Thymus (tissue), 11 donors: ENCODE results near the gene SLC24A3. TPM values are rescaled to one million over a fixed set of nuclear protein-coding genes. Genes with fewer than 3 reads are reported as not detected.

Source experiments
- DNase-seq, 9 donors: peaks; one replicate each; pipeline ENCODE4 v3.0.0-alpha.2; 2013; ENCODE audit warnings: low spot score in 9 of 9, low read depth in 6 of 9, missing footprints in 1 of 9
- H3K27ac ChIP-seq, 2 donors: one replicate each; pipeline ENCODE4 v1.5.1; 2013; ENCODE audit warnings: control low read depth in 1 of 2, low read depth in 1 of 2, low read length in 1 of 2, mild to moderate bottlenecking in 1 of 2, moderate library complexity in 1 of 2
- H3K27me3 ChIP-seq, 2 donors: one replicate each; pipeline ENCODE4 v1.5.1; 2013; ENCODE audit warnings: low read length in 1 of 2; ENCODE audit not compliant: control insufficient read depth in 2 of 2, insufficient read depth in 1 of 2
- H3K36me3 ChIP-seq, 2 donors: one replicate each; pipeline ENCODE4 v1.5.1; 2013; ENCODE audit warnings: low read length in 1 of 2, mild to moderate bottlenecking in 1 of 2, moderate library complexity in 1 of 2; ENCODE audit not compliant: control insufficient read depth in 2 of 2, insufficient read depth in 2 of 2
- H3K4me1 ChIP-seq, 2 donors: one replicate each; pipeline ENCODE4 v1.5.1; 2013; ENCODE audit warnings: low read length in 2 of 2; ENCODE audit not compliant: control insufficient read depth in 2 of 2, insufficient read depth in 2 of 2
- H3K4me3 ChIP-seq, 2 donors: one replicate each; pipeline ENCODE4 v1.5.1; 2013; ENCODE audit warnings: low read length in 2 of 2, control low read depth in 1 of 2, mild to moderate bottlenecking in 1 of 2
- H3K9me3 ChIP-seq, 2 donors: one replicate each; pipeline ENCODE4 v1.5.1; 2013; ENCODE audit warnings: low read length in 1 of 2, mild to moderate bottlenecking in 1 of 2; ENCODE audit not compliant: control insufficient read depth in 2 of 2, insufficient read depth in 1 of 2
- WGBS: extraction: QIAGEN DNeasy Blood & Tissue Kit; methylation state at CpG from one replicate; pipeline ENCODE4 v1.1.7; 2013; 5-methylcytosine and 5-hydroxymethylcytosine counted together
- polyA plus RNA-seq: library from polyadenylated mRNA; stranded (reverse); fragments of 200-250 nt; gene quantifications from one replicate; pipeline ENCODE4 v1.2.3, GENCODE V29; 2013
- total RNA-seq: library from RNA; stranded (reverse); fragments of 120-200 nt; gene quantifications from one replicate; pipeline ENCODE4 v1.2.4, GENCODE V29; 2013
- donor health status: healthy.

The SLC24A3 gene
- total and polyA plus RNA-seq, 2 donors: 0.99 to 2.1 TPM

GRCh38 chr20:19210391-19211155 lies 1.9 kb upstream of the SLC24A3 start:
- DNase-seq: no peak
- H3K36me3 ChIP-seq: no peaks in the 10 kb centered on the region
- no peaks in the 10 kb centered on the region for H3K9me3 ChIP-seq
- peaks cover 0 to 8% of the 10 kb centered on the region in 2 donors for H3K4me1 ChIP-seq
- 88% methylated on average over 9 of the region's 9 CpGs for WGBS
- H3K27me3 ChIP-seq: peaks cover 42 to 44% of the 10 kb centered on the region in 2 donors
- peak overlapping the region in 1 of 2 donors; percentile 31 for H3K27ac ChIP-seq
- no peak overlapping the region for H3K4me3 ChIP-seq

- no peaks in the 10 kb centered on the region for H3K36me3 ChIP-seq
- WGBS: 82% methylated on average over 5 of the region's 5 CpGs
- peaks cover 42 to 44% of the 10 kb centered on the region in 2 donors for H3K27me3 ChIP-seq
- H3K4me3 ChIP-seq: no peak overlapping the region
- DNase-seq: no peak
- no peaks in the 10 kb centered on the region for H3K9me3 ChIP-seq
- peaks cover 0 to 8% of the 10 kb centered on the region in 2 donors for H3K4me1 ChIP-seq
- H3K27ac ChIP-seq: no peak overlapping the region
These were observed 1.2 kb upstream of the SLC24A3 start for GRCh38 chr20:19211252-19211651.

DNA sequence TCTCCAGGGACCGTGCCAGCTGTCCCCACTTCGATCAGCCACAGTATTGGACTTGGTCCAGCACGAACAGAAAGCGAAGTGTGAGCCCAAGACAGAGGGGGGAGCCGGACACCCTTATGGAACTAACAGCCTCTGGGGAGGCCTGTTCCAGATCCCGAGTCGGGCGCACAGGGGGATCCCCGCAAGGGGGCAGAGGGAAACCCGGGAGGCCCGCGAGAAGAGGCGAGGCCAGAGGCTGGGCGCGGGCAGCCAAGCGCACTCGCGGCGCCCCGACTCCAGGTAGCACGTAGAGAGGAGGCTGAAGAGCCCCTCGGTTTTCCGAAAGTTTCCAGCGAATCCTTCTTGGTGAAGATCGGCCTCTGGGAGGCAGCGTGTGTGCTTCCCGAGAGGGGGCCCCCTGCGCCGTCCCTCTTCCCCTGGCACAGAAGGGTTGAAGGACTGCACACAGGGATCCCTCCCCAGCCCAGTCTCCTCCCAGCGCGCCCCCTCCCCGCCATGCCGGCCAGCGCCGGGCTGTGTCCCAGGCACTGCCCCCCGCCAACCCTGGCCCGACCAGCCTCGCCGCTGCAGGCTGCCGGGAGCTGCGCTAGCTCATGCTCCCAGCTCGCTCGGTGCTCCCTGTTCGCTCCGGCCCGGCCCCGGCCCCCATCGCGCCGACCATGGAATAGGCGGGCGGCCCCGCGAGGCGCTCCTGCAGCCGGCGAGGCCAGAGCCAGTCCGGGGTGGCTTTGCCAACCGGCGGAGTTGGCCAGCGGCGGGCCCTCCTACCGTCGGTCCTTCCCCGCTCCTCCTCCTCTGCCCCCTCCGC lies 577 bp upstream of the SLC24A3 start:
- no peak for DNase-seq
- peaks cover 42 to 44% of the 10 kb centered on the region in 2 donors for H3K27me3 ChIP-seq

GRCh38 chr20:19212821-19213502 lies 520 bp downstream of the SLC24A3 start:
- WGBS: 9% methylated on average over 58 of the region's 58 CpGs
- Histone ChIP-seq H3K4me3 (peak overlapping the region; percentile 3 to 22), H3K36me3 (no peaks in the 10 kb centered on the region), H3K27ac (no peak overlapping the region), H3K9me3 (no peaks in the 10 kb centered on the region), H3K4me1 (peaks cover 0 to 8% of the 10 kb centered on the region in 2 donors), H3K27me3 (peaks cover 42 to 44% of the 10 kb centered on the region in 2 donors)
- peak in 3 of 9 donors; percentile 32 to 54 (median 36) for DNase-seq

More for the DNA sequence above, 577 bp upstream of the SLC24A3 start:
- Histone ChIP-seq H3K27ac (peak overlapping the region in 1 of 2 donors; percentile 5), H3K4me1 (peaks cover 0 to 8% of the 10 kb centered on the region in 2 donors), H3K36me3 (no peaks in the 10 kb centered on the region), H3K4me3 (peak overlapping the region; percentile 22 to 27), H3K9me3 (no peaks in the 10 kb centered on the region)
- 4% methylated on average over 66 of the region's 66 CpGs for WGBS

DNA sequence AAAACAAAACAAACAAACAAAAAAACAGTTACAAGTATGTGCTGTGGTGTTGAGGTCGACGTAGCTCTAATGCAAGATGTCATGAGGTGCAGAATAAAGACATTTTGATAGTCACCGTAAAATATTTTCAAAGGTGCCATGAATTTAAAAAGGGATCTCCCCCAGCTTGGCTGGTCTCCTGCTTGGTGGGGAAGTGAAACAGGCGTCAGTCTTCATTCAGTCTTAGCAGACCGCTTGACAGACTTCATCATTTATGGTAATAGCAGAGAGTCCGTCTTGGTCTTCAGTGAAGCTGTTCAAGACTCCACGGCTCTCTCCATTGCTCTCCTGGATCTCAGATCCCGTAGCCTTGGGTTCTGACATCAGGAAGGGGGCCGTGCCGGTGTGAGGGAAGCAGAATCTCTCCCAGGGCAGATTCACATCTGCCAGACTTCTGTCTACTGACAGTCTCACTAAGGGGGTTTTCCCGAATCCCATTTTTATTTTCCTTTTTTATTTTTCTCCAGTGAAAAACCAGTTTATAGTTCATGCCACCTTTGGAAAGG lies 1.6 kb downstream of the SLC24A3 start:
- 93% methylated on average over 11 of the region's 11 CpGs for WGBS
- Histone ChIP-seq H3K36me3 (no peaks in the 10 kb centered on the region), H3K4me3 (no peak overlapping the region), H3K9me3 (no peaks in the 10 kb centered on the region), H3K27me3 (peaks cover 42 to 44% of the 10 kb centered on the region in 2 donors), H3K4me1 (peaks cover 0 to 8% of the 10 kb centered on the region in 2 donors), H3K27ac (no peak overlapping the region)
- no peak for DNase-seq

DNA sequence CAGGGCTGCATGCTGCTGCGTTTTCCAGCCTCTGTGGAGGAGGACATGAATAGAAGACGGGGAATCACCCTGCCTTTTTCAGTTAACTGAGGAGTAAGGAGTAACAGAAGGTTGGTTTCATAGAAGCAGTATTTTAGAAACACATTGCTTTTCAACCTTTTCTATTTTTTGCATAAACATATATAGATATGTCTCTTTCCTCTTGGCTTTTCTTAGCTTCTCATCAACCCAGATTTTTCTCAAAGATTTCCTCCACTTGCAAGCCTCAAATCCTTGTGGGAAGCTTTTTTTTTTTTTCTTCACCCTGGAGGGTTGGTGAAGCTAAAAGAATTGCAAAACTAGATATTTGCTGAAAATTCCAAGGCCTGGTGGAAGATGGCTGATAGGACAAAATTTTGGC lies 6.0 kb downstream of the SLC24A3 start:
- Histone ChIP-seq H3K4me3 (no peak overlapping the region), H3K9me3 (no peaks in the 10 kb centered on the region), H3K27ac (no peak overlapping the region), H3K4me1 (no peaks in the 10 kb centered on the region), H3K27me3 (peaks cover 14% of the 10 kb centered on the region in 2 donors), H3K36me3 (no peaks in the 10 kb centered on the region)
- DNase-seq: no peak
- 92% methylated on average over 2 of the region's 2 CpGs for WGBS

- DNase-seq: no peak
- no peaks in the 10 kb centered on the region for H3K9me3 ChIP-seq
- H3K27ac ChIP-seq: no peak overlapping the region
- no peaks in the 10 kb centered on the region for H3K36me3 ChIP-seq
- H3K27me3 ChIP-seq: no peaks in the 10 kb centered on the region
- H3K4me3 ChIP-seq: no peak overlapping the region
- H3K4me1 ChIP-seq: no peaks in the 10 kb centered on the region
- WGBS: 94% methylated on average over 2 of the region's 2 CpGs
These were observed 10.1 kb downstream of the SLC24A3 start for GRCh38 chr20:19222520-19223040.

GRCh38 chr20:19223640-19224039 lies 11.2 kb downstream of the SLC24A3 start:
- Histone ChIP-seq H3K4me3 (no peak overlapping the region), H3K9me3 (no peaks in the 10 kb centered on the region), H3K4me1 (no peaks in the 10 kb centered on the region), H3K27ac (no peak overlapping the region), H3K27me3 (no peaks in the 10 kb centered on the region), H3K36me3 (no peaks in the 10 kb centered on the region)
- WGBS: 96% methylated on average over 7 of the region's 7 CpGs
- no peak for DNase-seq
